Tibial artery (tissue), 4 donors: ENCODE measurements around the gene BNC2.

Experiments
- DNase-seq, 2 donors: peaks; one replicate each; pipeline ENCODE4 v3.0.0-alpha.2; 2019
- H3K27ac ChIP-seq, 2 donors: fragments of 200-600 bp; sonication (generic) in 1 of 2; 1 replicate in 1 of 2; 2 replicates in 1 of 2; pipeline ENCODE4 v1.5.1; 2018 to 2019; ENCODE audit warnings: mild to moderate bottlenecking in 1 of 2
- H3K27me3 ChIP-seq, 2 donors: fragments of 200-600 bp; sonication (generic) in 1 of 2; one replicate each; pipeline versions ENCODE4 v1.5.1 to v1.6.0; 2016 to 2019
- H3K36me3 ChIP-seq, 3 donors: fragments of 200-600 bp; sonication (generic) in 2 of 3; one replicate each; pipeline ENCODE4 v1.5.1; 2016 to 2019; ENCODE audit warnings: mild to moderate bottlenecking in 2 of 3
- H3K4me1 ChIP-seq, 4 donors: fragments of 200-600 bp; sonication (generic) in 2 of 4; 1 replicate in 3 of 4; 2 replicates in 1 of 4; pipeline ENCODE4 v1.5.1; 2016 to 2019
- H3K4me3 ChIP-seq, 2 donors: fragments of 200-600 bp; sonication (generic) in 1 of 2; 1 replicate in 1 of 2; 2 replicates in 1 of 2; pipeline ENCODE4 v1.5.1; 2018 to 2019; ENCODE audit warnings: mild to moderate bottlenecking in 2 of 2
- H3K9me3 ChIP-seq, 3 donors: fragments of 200-600 bp; sonication (generic) in 1 of 3; one replicate each; pipeline ENCODE4 v1.5.1; 2016 to 2019
- intact Hi-C: fragments of 100-400 bp; cut with DNase I; formaldehyde crosslinking; loops from one replicate; pipeline ENCODE4 v1.15.0; 2023; ENCODE audit warnings: low total_unique reads
- TF ChIP-seq, protein P1 (sequence below), 2 experiments: fragments of 200-600 bp in 1 of 2; fragments of 450-650 bp in 1 of 2; IDR thresholded peaks; one replicate each; pipeline ENCODE4 v1.5.1; 2017 to 2019; ENCODE audit warnings: antibody characterized with exemption in 2 of 2, mild to moderate bottlenecking in 1 of 2, moderate library complexity in 1 of 2

BNC2 gene

DNA sequence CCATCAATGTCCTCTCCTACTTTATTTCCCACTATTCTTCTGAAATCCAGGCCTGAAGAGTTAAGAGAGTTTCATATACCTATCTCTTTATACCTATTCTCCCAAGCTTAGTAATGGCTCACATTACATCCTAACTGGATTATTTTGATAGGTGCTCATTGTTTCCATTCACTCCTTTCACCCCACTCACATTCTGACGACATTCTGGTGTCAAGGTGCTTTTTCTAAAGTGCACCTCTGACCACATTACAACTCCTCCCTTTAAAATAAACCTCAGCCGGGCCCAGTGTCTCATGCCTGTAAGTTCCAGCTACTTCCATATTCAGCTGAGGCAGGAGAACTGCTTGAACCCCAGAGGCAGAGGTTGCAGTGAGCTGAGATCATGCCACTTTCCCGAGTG, 417.1 kb downstream of the BNC2 start:
- DNase-seq, result no peak
- Histone ChIP-seq H3K4me3 (no peak overlapping the region), H3K27ac (no peak overlapping the region), H3K27me3 (no peaks in the 10 kb centered on the region), H3K4me1 (no peaks in the 10 kb centered on the region), H3K36me3 (no peaks in the 10 kb centered on the region), H3K9me3 (no peaks in the 10 kb centered on the region)
- intact Hi-C loops, result no loop called here
- TF ChIP-seq, protein P1, sequence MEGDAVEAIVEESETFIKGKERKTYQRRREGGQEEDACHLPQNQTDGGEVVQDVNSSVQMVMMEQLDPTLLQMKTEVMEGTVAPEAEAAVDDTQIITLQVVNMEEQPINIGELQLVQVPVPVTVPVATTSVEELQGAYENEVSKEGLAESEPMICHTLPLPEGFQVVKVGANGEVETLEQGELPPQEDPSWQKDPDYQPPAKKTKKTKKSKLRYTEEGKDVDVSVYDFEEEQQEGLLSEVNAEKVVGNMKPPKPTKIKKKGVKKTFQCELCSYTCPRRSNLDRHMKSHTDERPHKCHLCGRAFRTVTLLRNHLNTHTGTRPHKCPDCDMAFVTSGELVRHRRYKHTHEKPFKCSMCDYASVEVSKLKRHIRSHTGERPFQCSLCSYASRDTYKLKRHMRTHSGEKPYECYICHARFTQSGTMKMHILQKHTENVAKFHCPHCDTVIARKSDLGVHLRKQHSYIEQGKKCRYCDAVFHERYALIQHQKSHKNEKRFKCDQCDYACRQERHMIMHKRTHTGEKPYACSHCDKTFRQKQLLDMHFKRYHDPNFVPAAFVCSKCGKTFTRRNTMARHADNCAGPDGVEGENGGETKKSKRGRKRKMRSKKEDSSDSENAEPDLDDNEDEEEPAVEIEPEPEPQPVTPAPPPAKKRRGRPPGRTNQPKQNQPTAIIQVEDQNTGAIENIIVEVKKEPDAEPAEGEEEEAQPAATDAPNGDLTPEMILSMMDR (IDR thresholded peaks at IDR 0.05), result no peak

DNA sequence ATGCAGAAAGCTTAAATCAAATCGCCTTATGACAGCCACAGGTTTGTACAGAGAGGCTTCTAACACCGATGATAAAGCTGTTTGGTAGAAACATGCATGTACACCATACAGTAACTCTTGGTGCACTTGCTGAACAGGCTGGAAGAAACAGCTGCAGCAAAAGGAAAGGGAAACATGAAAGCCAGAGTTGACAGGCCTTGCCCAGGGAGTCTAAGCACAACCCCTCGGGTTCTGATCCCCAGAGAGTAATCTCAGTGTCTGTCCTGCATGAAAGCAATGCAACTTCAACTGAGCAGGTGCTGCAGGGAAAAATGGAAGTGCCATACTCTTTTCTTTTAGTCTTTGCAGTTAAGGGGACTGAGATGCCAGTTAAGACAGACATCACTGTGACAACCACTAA, 419.9 kb downstream of the BNC2 start:
- DNase-seq, result no peak
- Histone ChIP-seq H3K27me3 (no peaks in the 10 kb centered on the region), H3K27ac (no peak overlapping the region), H3K36me3 (no peaks in the 10 kb centered on the region), H3K4me1 (no peaks in the 10 kb centered on the region), H3K9me3 (no peaks in the 10 kb centered on the region), H3K4me3 (no peak overlapping the region)
- TF ChIP-seq, protein P1 (IDR thresholded peaks at IDR 0.05), result no peak
- intact Hi-C loops, result no loop called here

DNA sequence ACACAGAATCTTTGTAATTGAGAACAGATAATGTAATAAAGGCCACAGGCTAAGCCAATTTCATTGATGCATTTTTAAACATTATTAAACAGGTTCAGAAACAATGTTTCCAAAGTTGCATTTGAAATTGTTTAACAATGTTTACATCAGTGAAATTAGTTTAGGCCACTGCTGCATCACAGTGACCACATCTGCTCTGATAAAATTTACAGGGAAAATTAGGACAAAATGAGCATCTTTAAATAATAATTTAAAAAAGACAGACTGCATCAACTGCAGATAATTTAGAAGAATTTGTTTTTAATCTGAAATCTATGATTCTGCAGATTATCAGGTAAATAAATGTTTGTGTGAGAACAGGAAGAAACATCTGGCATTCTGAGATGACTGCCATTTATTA, 420.4 kb downstream of the BNC2 start:
- Histone ChIP-seq H3K4me3 (no peak overlapping the region), H3K27ac (no peak overlapping the region), H3K9me3 (no peaks in the 10 kb centered on the region), H3K27me3 (no peaks in the 10 kb centered on the region), H3K4me1 (no peaks in the 10 kb centered on the region), H3K36me3 (no peaks in the 10 kb centered on the region)
- DNase-seq, result no peak
- intact Hi-C loops, result no loop called here
- TF ChIP-seq, protein P1 (IDR thresholded peaks at IDR 0.05), result no peak

DNA sequence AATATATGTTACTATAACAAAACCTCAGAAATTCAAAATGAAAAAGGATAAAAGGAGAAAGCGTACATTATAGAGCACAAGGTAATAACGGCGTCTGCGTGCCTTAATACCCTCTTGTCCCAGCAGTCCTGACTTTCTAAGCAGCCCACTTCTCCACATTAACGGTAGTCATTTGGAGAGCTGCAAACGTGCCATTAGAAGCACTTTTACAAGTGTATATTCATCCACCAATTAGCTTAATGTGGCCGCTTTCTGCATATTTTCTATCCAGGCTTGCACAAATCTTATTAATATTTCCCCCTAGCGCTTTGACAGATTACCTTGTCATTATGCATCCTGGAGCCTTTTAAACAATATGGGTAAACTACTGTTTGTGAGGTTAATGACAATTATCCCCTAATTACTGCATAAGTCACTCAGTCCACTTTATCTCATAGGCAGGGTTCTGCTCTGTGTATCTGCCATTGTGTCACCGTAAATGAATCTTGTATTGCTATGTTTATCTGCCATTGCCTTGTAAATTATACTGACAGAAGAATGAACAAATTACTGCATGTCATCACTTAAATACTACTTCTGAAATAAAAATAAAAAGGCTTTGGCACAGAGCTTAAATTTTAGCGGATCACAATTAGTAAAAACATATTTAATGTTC, 421.3 kb downstream of the BNC2 start:
- no peak for DNase-seq
- H3K27ac ChIP-seq, result no peak overlapping the region
- TF ChIP-seq, protein P1 (IDR thresholded peaks at IDR 0.05), result no peak
- no peaks in the 10 kb centered on the region for H3K4me1 ChIP-seq
- intact Hi-C loops, result no loop called here
- H3K4me3 ChIP-seq, result no peak overlapping the region
- no peaks in the 10 kb centered on the region for H3K36me3 ChIP-seq
- H3K9me3 ChIP-seq, result no peaks in the 10 kb centered on the region
- no peaks in the 10 kb centered on the region for H3K27me3 ChIP-seq

DNA sequence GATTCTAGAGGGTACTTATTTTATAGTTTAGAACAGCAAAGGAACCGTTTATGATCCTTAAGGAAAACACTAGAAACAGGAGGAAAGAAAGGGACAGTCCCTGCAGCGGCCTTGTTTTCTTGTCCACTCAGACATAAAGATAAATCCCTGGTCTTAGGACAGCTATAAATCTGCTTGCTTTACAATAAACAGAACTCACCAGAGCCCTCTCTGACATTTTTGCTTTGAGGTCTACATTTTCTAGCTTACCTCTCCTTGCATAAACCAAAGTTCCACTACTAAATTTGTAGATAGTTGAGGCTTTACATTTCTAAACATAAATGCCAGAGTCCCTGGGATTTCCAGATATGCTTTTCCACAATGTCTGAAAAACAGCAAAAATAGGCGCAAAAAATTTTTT, 422.5 kb downstream of the BNC2 start:
- no peaks in the 10 kb centered on the region for H3K9me3 ChIP-seq
- TF ChIP-seq, protein P1 (IDR thresholded peaks at IDR 0.05), result no peak
- no peak overlapping the region for H3K27ac ChIP-seq
- DNase-seq, result no peak
- no peaks in the 10 kb centered on the region for H3K4me1 ChIP-seq
- intact Hi-C loops, result no loop called here
- H3K36me3 ChIP-seq, result no peaks in the 10 kb centered on the region
- H3K4me3 ChIP-seq, result no peak overlapping the region
- no peaks in the 10 kb centered on the region for H3K27me3 ChIP-seq

DNA sequence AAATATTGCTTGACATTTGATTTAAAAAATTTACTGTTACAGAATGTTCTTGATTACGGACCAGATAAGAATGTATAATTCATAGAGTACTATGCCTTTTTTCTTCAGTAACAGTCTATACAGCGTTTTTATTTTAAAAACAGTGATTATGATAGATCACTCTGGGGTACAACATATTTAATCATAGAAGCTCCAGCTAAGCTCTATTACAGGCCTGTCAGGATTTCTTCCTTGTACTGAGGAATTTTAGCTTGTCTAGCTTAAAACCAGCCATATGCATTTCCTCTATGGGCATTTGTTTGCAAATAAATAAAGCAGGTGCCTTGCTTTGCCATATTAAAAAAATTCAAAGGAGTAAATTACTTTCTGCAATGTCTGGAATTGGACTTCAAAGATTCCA, 423.8 kb downstream of the BNC2 start:
- H3K9me3 ChIP-seq, result no peaks in the 10 kb centered on the region
- H3K27ac ChIP-seq, result no peak overlapping the region
- no peak overlapping the region for H3K4me3 ChIP-seq
- intact Hi-C loops, result no loop called here
- TF ChIP-seq, protein P1 (IDR thresholded peaks at IDR 0.05), result no peak
- no peaks in the 10 kb centered on the region for H3K36me3 ChIP-seq
- H3K4me1 ChIP-seq, result no peaks in the 10 kb centered on the region
- H3K27me3 ChIP-seq, result no peaks in the 10 kb centered on the region
- DNase-seq, result no peak
